ENCODE data around the gene EMILIN1. TPM values are rescaled to one million over a fixed set of nuclear protein-coding genes. Genes with fewer than 3 reads are reported as not detected.
A peak's percentile ranks its signal among the peaks of the same experiment; 100 is the strongest.

EMILIN1 gene
- total RNA-seq, 1 donor from 2014 or later, result 180 TPM

- peak; percentile 66 for TF ChIP-seq CTCF (IDR thresholded peaks at IDR 0.05)
- Mint-ChIP-seq H3K36me3 (ENCODE audit: low read depth) (peaks cover 9% of the 10 kb centered on the region), H3K4me3 (ENCODE audit: unreplicated experiment) (peak within 1 kb of the TSS; percentile 91), H3K27me3 (ENCODE audit: low read depth) (no peaks in the 10 kb centered on the region), H3K4me1 (ENCODE audit: low read depth) (peaks cover 14% of the 10 kb centered on the region), H3K9me3 (ENCODE audit: low read depth) (no peaks in the 10 kb centered on the region), H3K27ac (ENCODE audit: unreplicated experiment) (peak within 1 kb of the TSS; percentile 94)
- peak; percentile 99 for DNase-seq (ENCODE audit: low spot score)
These were observed 55.7 kb downstream of the EMILIN1 start, which contains the start of gene PREB for GRCh38 chr2:27133905-27134780. Gene PREB, minus strand, starts transcription at chr2:27134636. Its CDS starts 215 bp downstream, at chr2:27134421.

GRCh38 chr2:27134781-27135477 lies 56.5 kb downstream of the EMILIN1 start:
- H3K9me3 Mint-ChIP-seq (ENCODE audit: low read depth), result no peaks in the 10 kb centered on the region
- TF ChIP-seq CTCF (IDR thresholded peaks at IDR 0.05), result no peak
- peaks cover 9% of the 10 kb centered on the region for H3K36me3 Mint-ChIP-seq (ENCODE audit: low read depth)
- DNase-seq (ENCODE audit: low spot score), result no peak
- H3K27me3 Mint-ChIP-seq (ENCODE audit: low read depth), result no peaks in the 10 kb centered on the region
- peaks cover 14% of the 10 kb centered on the region for H3K4me1 Mint-ChIP-seq (ENCODE audit: low read depth)
- H3K27ac Mint-ChIP-seq (ENCODE audit: unreplicated experiment), result no peak overlapping the region
- peak overlapping the region; percentile 91 for H3K4me3 Mint-ChIP-seq (ENCODE audit: unreplicated experiment)

- Mint-ChIP-seq H3K27me3 (ENCODE audit: low read depth) (no peaks in the 10 kb centered on the region), H3K9me3 (ENCODE audit: low read depth) (no peaks in the 10 kb centered on the region), H3K4me3 (ENCODE audit: unreplicated experiment) (peak overlapping the region; percentile 91), H3K4me1 (ENCODE audit: low read depth) (peaks cover 14% of the 10 kb centered on the region), H3K36me3 (ENCODE audit: low read depth) (peaks cover 9% of the 10 kb centered on the region), H3K27ac (ENCODE audit: unreplicated experiment) (no peak overlapping the region)
- no peak for TF ChIP-seq CTCF (IDR thresholded peaks at IDR 0.05)
- no peak for DNase-seq (ENCODE audit: low spot score)
These were observed 57.1 kb downstream of the EMILIN1 start for GRCh38 chr2:27135478-27135955.

Other genes starting within 250 kb of the EMILIN1 start
- gene DPYSL5, start 230.5 kb upstream of the EMILIN1 start, total RNA-seq, result 0.25 to 0.44 TPM (median 0.26 TPM) in 3 replicates
- gene MAPRE3, start 108.0 kb upstream of the EMILIN1 start, total RNA-seq, result 12.0 to 16.9 TPM (median 12.3 TPM) in 3 replicates
- 107 to 166 TPM (median 110 TPM) in 3 replicates for gene TMEM214, start 45.6 kb upstream of the EMILIN1 start, total RNA-seq
- 14.0 to 31.8 TPM (median 16.3 TPM) in 3 replicates for gene AGBL5, start 26.9 kb upstream of the EMILIN1 start, total RNA-seq
- 473 to 494 TPM (median 478 TPM) in 3 replicates for gene OST4, start 7.0 kb upstream of the EMILIN1 start, total RNA-seq
- gene KHK, start 8.2 kb downstream of the EMILIN1 start, total RNA-seq, result 1.2 to 1.9 TPM (median 1.3 TPM) in 3 replicates
- 9.6 to 15.9 TPM (median 13.5 TPM) in 3 replicates for gene CGREF1, start 40.5 kb downstream of the EMILIN1 start, total RNA-seq
- gene ABHD1, start 45.2 kb downstream of the EMILIN1 start, total RNA-seq, result 0.30 to 0.44 TPM (median 0.31 TPM) in 3 replicates
- gene PREB, start 56.0 kb downstream of the EMILIN1 start, total RNA-seq, result 44.7 to 53.0 TPM (median 49.4 TPM) in 3 replicates
- not detected in 3 replicates for gene PRR30, start 60.8 kb downstream of the EMILIN1 start, total RNA-seq
- not detected in 3 replicates for gene TCF23, start 70.4 kb downstream of the EMILIN1 start, total RNA-seq
- 79.0 to 116 TPM (median 91.2 TPM) in 3 replicates for gene ATRAID, start 133.4 kb downstream of the EMILIN1 start, total RNA-seq
- gene SLC5A6, start 133.7 kb downstream of the EMILIN1 start, total RNA-seq, result 21.8 to 27.9 TPM (median 24.3 TPM) in 3 replicates
- gene CAD, start 138.8 kb downstream of the EMILIN1 start, total RNA-seq, result 54.8 to 88.4 TPM (median 55.0 TPM) in 3 replicates
- gene SLC30A3, start 184.4 kb downstream of the EMILIN1 start, total RNA-seq, result 0.17 to 0.31 TPM in 2 of 3 replicates, not detected in the other
- gene DNAJC5G, start 196.8 kb downstream of the EMILIN1 start, total RNA-seq, result not detected in 3 replicates
- gene TRIM54, start 203.8 kb downstream of the EMILIN1 start, total RNA-seq, result not detected in 3 replicates
- 1.2 to 2.7 TPM (median 1.5 TPM) in 3 replicates for gene UCN, start 229.8 kb downstream of the EMILIN1 start, total RNA-seq
- gene MPV17, start 244.5 kb downstream of the EMILIN1 start, total RNA-seq, result 57.6 to 68.7 TPM (median 57.7 TPM) in 3 replicates